ENCODE measurements around the gene METTL13. TPM values are rescaled to one million over a fixed set of nuclear protein-coding genes. Genes with fewer than 3 reads are reported as not detected.

METTL13 gene
- total RNA-seq, 1 donor, result 13.0 TPM

DNA sequence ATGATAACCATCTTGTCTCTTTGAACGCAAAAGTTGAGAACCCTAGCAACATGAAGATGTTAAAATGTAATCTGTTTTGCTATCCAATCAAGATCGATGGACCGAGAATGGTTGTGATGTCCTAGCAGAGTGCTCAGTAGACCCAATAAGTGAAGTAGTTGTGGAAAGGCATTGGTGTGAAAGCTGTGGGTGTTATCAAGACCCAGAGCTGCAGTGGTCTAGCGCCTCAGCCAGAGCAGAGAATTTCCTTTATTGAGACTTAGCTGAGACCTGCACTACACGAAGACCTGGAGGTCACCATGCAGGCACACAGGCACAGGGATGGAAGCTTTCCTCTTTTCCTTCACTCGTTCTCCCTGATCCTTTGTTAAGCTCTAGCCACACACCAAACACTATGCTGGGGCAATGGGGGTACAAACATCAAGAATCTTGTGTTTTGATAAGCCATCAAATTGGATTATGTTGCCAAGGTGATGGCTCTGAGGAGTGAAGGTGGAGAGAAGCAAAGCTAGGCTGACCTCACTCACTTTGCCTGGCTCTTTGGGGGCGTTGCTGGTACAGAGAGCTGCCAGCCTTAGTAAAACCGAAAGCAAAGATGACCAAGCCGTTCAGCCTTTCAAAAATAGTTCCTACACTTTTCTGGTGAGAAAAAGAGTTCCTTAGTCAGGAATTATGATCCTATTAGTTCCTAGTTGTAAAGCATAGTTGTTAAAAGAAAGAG lies 24.1 kb downstream of the METTL13 start:
- peak overlapping the region; percentile 3 for H3K4me3 ChIP-seq (ENCODE audit: low read depth, low read length)
- DNase-seq (ENCODE audit: low read depth), result peak; percentile 23
- TF ChIP-seq, protein P1, sequence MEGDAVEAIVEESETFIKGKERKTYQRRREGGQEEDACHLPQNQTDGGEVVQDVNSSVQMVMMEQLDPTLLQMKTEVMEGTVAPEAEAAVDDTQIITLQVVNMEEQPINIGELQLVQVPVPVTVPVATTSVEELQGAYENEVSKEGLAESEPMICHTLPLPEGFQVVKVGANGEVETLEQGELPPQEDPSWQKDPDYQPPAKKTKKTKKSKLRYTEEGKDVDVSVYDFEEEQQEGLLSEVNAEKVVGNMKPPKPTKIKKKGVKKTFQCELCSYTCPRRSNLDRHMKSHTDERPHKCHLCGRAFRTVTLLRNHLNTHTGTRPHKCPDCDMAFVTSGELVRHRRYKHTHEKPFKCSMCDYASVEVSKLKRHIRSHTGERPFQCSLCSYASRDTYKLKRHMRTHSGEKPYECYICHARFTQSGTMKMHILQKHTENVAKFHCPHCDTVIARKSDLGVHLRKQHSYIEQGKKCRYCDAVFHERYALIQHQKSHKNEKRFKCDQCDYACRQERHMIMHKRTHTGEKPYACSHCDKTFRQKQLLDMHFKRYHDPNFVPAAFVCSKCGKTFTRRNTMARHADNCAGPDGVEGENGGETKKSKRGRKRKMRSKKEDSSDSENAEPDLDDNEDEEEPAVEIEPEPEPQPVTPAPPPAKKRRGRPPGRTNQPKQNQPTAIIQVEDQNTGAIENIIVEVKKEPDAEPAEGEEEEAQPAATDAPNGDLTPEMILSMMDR (IDR thresholded peaks at IDR 0.05; ENCODE audit: insufficient read depth, low read depth, low read length), result no peak

DNA sequence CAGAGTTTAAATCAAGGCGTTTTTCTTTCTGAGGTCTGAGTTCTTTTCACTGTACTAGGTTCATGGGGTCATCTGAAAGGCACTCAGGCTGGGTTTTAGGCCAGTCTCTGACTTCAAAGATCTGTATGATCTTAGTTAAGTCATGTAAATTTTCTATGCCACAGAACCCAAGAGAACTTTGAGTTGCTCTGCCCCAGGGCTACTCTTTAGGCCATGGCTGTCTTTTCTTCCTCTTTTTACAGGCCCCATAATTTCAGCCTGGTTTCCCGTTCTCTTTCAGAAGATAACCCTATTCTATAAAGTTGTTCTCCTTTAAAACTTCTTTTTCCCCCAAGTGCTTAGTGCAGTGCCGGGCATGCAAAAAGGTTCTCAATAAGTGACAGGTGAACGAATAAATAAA lies 26.1 kb downstream of the METTL13 start:
- DNase-seq (ENCODE audit: low read depth), result no peak
- no peak overlapping the region for H3K4me3 ChIP-seq (ENCODE audit: low read depth, low read length)
- TF ChIP-seq, protein P1 (IDR thresholded peaks at IDR 0.05; ENCODE audit: insufficient read depth, low read depth, low read length), result no peak

DNA sequence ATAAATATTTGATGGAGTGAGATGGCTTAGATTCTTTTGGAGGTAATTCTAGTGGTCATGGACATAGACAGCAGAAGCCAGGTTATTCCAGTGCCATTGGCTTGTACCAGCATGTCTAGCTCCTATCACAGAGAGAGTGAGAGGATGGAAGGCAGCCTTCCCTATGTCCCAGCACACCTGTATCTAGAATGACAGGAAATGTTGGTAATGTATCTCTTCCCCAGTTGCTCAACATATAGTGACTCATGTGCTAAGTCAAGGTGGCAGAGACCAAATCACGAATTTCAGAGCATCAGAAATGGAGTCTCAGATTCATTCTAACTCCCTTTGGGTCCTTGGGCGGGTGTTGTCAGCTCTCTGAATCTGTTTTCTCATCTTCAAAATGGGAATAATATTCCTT lies 28.4 kb downstream of the METTL13 start:
- DNase-seq (ENCODE audit: low read depth), result no peak
- no peak overlapping the region for H3K4me3 ChIP-seq (ENCODE audit: low read depth, low read length)
- TF ChIP-seq, protein P1 (IDR thresholded peaks at IDR 0.05; ENCODE audit: insufficient read depth, low read depth, low read length), result no peak

DNA sequence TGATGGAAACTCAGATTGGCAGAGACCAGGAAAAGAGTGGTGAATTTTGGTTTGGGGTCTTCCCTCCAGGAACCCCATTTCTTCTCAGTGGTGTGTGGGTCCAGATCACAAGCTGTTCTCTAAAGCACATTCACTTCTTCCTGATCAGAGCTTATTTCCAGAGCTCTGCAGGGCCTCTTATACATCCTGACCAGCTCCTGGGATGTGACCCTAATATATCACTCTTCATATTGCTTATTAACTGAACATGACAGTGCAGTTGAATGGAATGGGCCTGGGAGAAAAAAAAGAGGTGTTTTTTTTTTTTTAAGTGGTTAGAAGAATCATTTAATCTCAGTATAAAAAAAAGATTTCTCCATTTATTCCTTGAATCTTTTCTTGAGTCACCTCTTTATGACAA lies 30.2 kb downstream of the METTL13 start:
- no peak for DNase-seq (ENCODE audit: low read depth)
- TF ChIP-seq, protein P1 (IDR thresholded peaks at IDR 0.05; ENCODE audit: insufficient read depth, low read depth, low read length), result no peak
- no peak overlapping the region for H3K4me3 ChIP-seq (ENCODE audit: low read depth, low read length)

DNA sequence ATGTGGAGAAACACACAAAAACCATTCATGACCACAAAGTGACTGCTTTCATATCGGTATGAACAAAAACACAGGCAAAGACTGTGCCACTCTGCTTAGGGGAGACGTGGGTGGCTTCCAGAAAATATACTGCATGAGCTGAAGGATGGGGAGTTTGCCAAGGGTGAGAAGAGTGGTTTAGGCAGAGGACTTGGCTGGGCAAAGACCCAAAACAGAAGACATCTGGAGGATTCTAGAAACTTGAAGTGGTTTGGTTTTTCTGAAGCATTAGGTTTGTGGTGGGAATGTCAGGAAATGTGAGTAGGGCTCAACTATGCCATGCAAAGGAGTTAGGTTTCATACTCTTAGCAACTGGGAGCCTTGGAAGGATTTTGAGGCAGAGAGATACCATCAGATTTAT lies 33.2 kb downstream of the METTL13 start:
- no peak for DNase-seq (ENCODE audit: low read depth)
- TF ChIP-seq, protein P1 (IDR thresholded peaks at IDR 0.05; ENCODE audit: insufficient read depth, low read depth, low read length), result no peak

DNA sequence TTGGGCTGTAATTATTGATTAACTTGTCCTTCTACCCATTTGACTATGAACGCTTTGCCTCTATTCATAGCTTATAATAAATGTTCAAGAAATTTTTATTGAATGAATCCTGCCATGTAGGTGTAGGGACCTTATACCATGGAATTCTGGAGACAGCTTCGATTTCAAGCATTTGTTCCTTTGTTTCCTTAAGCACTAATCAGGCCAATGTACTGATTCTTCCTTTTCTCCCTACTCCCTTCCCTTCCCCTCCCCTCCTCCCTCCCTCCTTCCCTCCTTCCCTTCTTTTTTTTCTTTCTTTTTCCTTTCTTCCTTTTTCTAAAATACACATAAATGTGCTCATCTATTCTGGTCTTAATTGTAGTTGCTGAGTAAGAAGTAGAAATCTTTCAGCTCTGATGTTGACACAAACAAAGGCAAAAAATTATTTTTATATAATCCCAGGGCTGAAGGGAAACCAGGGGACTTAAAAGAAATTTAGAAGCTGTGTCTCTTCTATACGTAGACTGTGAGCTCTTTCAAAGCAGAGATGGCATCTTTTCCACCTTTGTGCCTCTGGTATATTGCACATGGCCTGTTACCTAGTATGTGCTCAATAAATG lies 34.9 kb downstream of the METTL13 start:
- TF ChIP-seq, protein P1 (IDR thresholded peaks at IDR 0.05; ENCODE audit: insufficient read depth, low read depth, low read length), result no peak
- no peak overlapping the region for H3K4me3 ChIP-seq (ENCODE audit: low read depth, low read length)
- DNase-seq (ENCODE audit: low read depth), result no peak

More for the DNA sequence above, 33.2 kb downstream of the METTL13 start:
- no peak overlapping the region for H3K4me3 ChIP-seq (ENCODE audit: low read depth, low read length)
